ENCODE measurements around the gene PLD1. TPM values are rescaled to one million over a fixed set of nuclear protein-coding genes. Genes with fewer than 3 reads are reported as not detected.

Gene PLD1
- total and polyA plus RNA-seq, 2 of the 8 experiments (the other 6 are each of a cell fraction or from before 2014, with no cell fraction given), result 1.2 to 2.6 TPM

DNA sequence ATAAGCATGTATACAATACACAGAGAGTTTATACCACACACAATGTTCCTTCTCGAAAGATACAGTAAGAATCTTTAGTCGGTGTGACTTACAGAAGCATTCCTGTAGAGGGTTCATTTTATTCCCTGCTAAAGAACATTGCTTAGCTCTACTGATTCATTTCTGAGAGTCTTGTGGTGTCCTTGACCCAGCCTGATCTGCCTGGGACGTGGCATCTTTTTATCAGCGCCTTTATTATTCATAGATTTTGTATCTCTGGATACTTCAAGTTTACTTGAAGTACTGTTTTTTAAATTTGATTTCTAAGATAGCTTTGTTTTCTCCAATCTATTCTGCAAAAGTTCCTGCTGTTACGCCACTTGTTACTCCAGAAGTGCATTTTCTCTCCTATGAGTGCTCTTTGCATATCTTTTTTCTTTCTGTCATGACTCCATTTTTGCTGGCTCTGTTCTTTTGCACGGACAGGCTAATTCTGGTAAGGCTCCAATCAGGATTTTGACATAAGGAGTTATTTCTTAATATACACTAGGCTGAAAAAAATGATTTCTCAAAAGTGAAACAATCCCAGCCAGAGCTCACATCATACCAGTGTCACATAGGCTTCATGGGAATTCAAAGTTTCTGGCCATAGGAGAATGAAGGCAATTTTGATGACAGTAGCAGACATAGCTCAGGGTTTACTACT is 235.6 kb downstream of the PLD1 start:
- no peak overlapping the region for H2BK120ac ChIP-seq (replicated peaks; ENCODE audit: low read depth, low read length)
- no peaks in the 10 kb centered on the region for H4K20me1 ChIP-seq (replicated peaks in 1 of 2; ENCODE audit: control insufficient read depth in 1 of 2, insufficient read depth in 2 of 2, low read length in 2 of 2)
- H2BK5ac ChIP-seq (ENCODE audit: low read depth, low read length), result no peak overlapping the region
- ChIA-PET CTCF (ENCODE audit: partially characterized antibody) (interaction anchor here (0.6 to 2.0 kb wide), 9 partner anchors 9 to 767 kb away, joined by 3 to 11 read pairs (median 4); no protein-coding TSS in a partner anchor), POLR2A (ENCODE audit: partially characterized antibody) (no interaction called here)
- no peak for DNase-seq (ENCODE audit: low read depth in 1 of 2, low spot score in 2 of 2)
- no peaks in the 10 kb centered on the region for H3K79me1 ChIP-seq (ENCODE audit: low read depth, low read length)
- H3K4me1 ChIP-seq (replicated peaks in 1 of 4; ENCODE audit: control insufficient read depth in 3 of 4, insufficient read depth in 4 of 4, low read length in 3 of 4), result no peaks in the 10 kb centered on the region
- no peak overlapping the region for H3K9ac ChIP-seq (replicated peaks in 1 of 4; ENCODE audit: extremely low read depth in 1 of 4, low read depth in 3 of 4, low read length in 3 of 4)
- TF ChIP-seq TBP (IDR thresholded peaks at IDR 0.05; ENCODE audit: low read depth, low read length), result no peak
- no peak for TF ChIP-seq HDAC6 (IDR thresholded peaks at IDR 0.05; ENCODE audit: low read depth, low read length)
- TF ChIP-seq KDM4A (IDR thresholded peaks at IDR 0.05; ENCODE audit: low read depth, low read length, severe bottlenecking), result no peak
- no peak for TF ChIP-seq SAP30 (IDR thresholded peaks at IDR 0.05; ENCODE audit: insufficient read depth, insufficient replicate concordance, low read length)
- no peak for TF ChIP-seq RFX5 (IDR thresholded peaks at IDR 0.05; ENCODE audit: borderline replicate concordance, low read depth, low read length)
- TF ChIP-seq CREB1 (IDR thresholded peaks at IDR 0.05), result no peak
- TF ChIP-seq JUND (IDR thresholded peaks at IDR 0.05; ENCODE audit: low read length), result no peak
- H3K4me2 ChIP-seq (ENCODE audit: insufficient read depth in 1 of 2, low read depth in 2 of 2, low read length in 2 of 2), result no peak overlapping the region
- no peaks in the 10 kb centered on the region for H3K23me2 ChIP-seq (ENCODE audit: low read depth, low read length)
- H4K5ac ChIP-seq (ENCODE audit: insufficient read length, low read depth, low read length), result no peak overlapping the region
- no peak overlapping the region for H3K14ac ChIP-seq (ENCODE audit: insufficient read length)
- no peak overlapping the region for H3K4ac ChIP-seq (replicated peaks; ENCODE audit: insufficient read length, low read depth, low read length)
- no peak overlapping the region for H2BK15ac ChIP-seq (ENCODE audit: low read length)
- H2BK20ac ChIP-seq (ENCODE audit: low read length), result no peak overlapping the region
- H3K18ac ChIP-seq (ENCODE audit: extremely low read depth, low read length), result no peak overlapping the region
- H4K91ac ChIP-seq (replicated peaks; ENCODE audit: insufficient read length, low read length), result no peak overlapping the region
- no peak overlapping the region for H2AK5ac ChIP-seq (ENCODE audit: low read depth, low read length)
- no peak overlapping the region for H2AFZ ChIP-seq (ENCODE audit: low read length)
- H3K27me3 ChIP-seq (replicated peaks in 1 of 4; ENCODE audit: control insufficient read depth in 3 of 4, extremely low read depth in 1 of 4, insufficient read depth in 3 of 4, low read length in 3 of 4), result no peaks in the 10 kb centered on the region
- WGBS, 2 experiments (ENCODE audit: extremely low coverage in 1 of 2, insufficient coverage in 1 of 2, insufficient read length in 1 of 2, insufficient replicate concordance in 2 of 2, low coverage in 1 of 2, low lambda C conversion rate in 2 of 2, missing lambda C conversion rate in 1 of 2), result 87% methylated on average over 6 of the region's 6 CpGs; no CpG with 5 or more reads in 1 of the 2 experiments
- H3K23ac ChIP-seq (ENCODE audit: insufficient read length), result no peak overlapping the region
- no peak overlapping the region for H3K4me3 ChIP-seq (ENCODE audit: extremely low read depth in 1 of 4, insufficient read depth in 2 of 4, low read depth in 3 of 4, low read length in 4 of 4)
- no peak overlapping the region for H4K8ac ChIP-seq (ENCODE audit: extremely low read depth, insufficient read depth, low read length)
- no peaks in the 10 kb centered on the region for H3K9me3 ChIP-seq (ENCODE audit: insufficient read depth in 2 of 2, low read depth in 1 of 2, low read length in 1 of 2)
- no peak for FAIRE-seq
- H3K36me3 ChIP-seq (ENCODE audit: control insufficient read depth in 2 of 4, insufficient read depth in 4 of 4, low read length in 3 of 4), result no peaks in the 10 kb centered on the region
- no peaks in the 10 kb centered on the region for H3K79me2 ChIP-seq (ENCODE audit: control insufficient read depth in 1 of 2, insufficient read depth in 2 of 2, low read length in 2 of 2)
- no peak overlapping the region for H3K56ac ChIP-seq (replicated peaks; ENCODE audit: insufficient read length, low read depth, low read length)
- H2BK12ac ChIP-seq (ENCODE audit: low read depth, low read length), result no peak overlapping the region
- H3K27ac ChIP-seq (ENCODE audit: low read depth, low read length), result no peak overlapping the region

Data from H1 (cell line).